DMS53 treated with DMSO at 0.1 percent for 48 hours (cell line): ENCODE results near the gene ADAMTSL4.

ENCODE experiments used
- DNase-seq: peaks from one replicate; lab custom pipeline; 2025; ENCODE audit not compliant: unreplicated experiment; lab: John Stamatoyannopoulos, UW

ADAMTSL4 gene

GRCh38 chr1:150532860-150533259 lies 16.3 kb upstream of the ADAMTSL4 start:
- no peak for DNase-seq

- DNase-seq: no peak
These were observed 15.2 kb upstream of the ADAMTSL4 start for GRCh38 chr1:150534002-150534401.

DNA sequence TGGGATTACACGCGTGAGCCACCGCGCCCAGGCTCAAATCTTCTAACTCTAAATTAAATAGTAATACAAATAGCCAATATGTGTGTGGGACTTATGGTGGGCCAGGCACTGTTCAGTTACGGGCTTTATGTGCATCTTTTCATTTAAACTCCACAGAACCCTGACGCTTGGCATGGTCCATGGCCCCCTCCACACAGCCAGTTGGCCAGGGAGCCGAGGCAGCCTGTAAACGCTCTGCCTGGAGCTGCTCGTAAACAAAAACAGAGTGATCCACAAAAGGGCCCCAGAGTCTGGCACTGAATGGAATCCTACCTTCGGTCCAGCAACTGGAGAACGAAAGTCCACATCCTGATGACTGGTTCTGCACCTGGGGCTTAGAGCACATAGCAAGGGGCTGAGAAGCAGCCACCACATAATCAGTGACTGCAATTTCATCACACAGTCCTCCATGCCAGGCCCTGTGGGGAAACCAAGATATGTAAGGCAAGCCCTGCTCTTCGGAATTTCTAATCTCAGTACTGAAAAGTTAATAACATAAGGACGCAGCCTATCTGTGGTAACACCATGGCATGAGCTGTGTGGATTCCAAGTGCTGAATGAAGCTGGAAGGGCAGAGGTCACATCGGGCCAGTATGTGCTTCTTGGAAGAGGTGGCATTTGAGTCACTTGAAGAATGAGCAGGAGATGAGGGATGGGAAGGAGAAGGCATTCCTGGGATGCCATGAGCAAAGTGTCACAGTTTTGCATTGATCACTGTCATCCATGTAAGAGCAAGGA lies 13.5 kb upstream of the ADAMTSL4 start:
- no peak for DNase-seq

GRCh38 chr1:150536836-150537731 lies 12.1 kb upstream of the ADAMTSL4 start:
- DNase-seq: no peak

DNA sequence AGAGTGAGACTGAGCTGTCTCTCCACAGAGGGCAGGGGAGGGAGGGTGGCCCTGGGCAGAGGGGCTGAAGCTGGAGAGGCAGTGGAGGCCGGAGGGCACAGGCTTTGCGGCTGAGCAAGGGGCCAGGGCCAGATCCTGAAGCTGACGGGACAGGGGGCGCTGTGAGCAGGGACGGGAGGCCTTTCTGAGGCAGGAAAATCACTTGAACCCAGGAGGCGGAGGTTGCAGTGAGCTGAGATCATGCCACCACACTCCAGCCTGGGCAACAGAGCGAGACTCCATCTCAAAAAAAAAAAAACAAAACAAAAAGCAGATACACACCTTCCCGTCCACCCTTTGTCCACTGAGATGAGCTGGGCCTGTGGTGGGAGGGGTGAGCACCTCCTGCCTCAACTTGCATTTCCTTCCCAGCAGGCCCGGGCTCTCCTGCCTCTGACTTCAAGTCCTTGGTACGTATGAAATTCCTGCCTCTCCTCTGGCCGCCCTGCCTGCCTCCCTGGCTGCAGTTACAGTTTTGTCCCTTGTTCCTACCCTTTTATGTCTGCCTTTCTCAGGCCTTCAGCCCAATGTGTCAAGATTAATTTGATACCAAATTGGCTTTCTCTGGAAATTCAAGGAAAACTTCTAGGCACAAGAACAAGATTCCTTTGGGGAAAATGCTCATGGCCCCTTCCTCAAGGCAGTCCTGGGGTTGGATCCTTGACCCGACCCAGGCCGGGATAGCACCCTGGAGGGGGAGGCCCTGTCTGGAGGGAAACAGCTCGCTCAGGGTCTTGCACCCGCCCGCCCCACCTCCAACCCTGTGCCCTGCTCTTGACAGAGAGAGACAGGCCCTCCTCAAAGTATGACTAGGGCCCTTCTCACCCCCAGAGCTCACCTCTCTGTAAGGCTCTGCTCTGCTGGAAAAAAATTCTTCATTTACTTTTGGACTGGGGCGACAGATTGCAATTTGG lies 11.2 kb upstream of the ADAMTSL4 start:
- DNase-seq: no peak

GRCh38 chr1:150543500-150544143 lies 5.6 kb upstream of the ADAMTSL4 start:
- no peak for DNase-seq

GRCh38 chr1:150544204-150544603 lies 5.0 kb upstream of the ADAMTSL4 start:
- DNase-seq: no peak

DNA sequence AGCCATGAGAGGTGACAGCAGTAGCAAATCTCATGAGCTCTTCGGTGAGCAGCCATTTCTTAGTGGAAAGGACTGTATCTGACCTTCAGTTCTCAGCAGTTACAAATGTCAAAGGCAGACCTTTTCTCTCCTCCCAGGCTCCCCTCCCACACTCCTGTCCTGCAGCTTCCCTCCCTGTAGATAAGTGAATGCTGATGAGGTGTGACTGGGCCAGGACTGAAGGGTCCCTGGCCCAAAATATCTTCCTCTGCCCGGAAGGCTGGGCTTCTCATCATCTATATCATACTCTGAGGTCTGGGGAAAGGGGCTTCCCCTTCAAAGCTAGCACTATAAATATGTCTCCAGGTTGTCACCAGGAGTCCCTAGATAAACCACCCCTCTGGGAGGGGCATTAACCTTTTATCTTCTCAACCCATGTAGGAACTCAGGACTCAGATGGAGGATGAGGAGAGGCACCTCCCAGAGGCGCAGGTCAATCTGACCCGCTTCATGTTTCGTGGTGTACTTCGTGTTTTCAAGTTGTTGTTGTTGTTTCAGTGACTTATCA lies 3.6 kb upstream of the ADAMTSL4 start:
- DNase-seq: no peak

GRCh38 chr1:150546294-150546937 lies 2.8 kb upstream of the ADAMTSL4 start:
- no peak for DNase-seq

DNA sequence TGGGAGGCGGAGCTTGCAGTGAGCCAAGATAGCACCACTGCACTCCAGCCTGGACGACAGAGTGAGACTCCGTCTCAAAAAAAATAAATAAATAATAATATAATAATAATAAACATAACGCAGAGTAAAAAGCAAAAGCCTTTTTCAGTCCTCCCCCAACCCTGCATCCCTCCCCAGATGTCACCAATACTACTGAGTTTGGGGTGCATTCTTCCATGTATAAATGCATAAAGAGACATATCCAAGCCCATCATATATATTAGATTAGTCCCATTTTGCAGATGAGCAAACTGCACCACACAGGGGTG lies 930 bp upstream of the ADAMTSL4 start:
- no peak for DNase-seq

GRCh38 chr1:150549496-150550221 lies 451 bp downstream of the ADAMTSL4 start:
- no peak for DNase-seq

DNA sequence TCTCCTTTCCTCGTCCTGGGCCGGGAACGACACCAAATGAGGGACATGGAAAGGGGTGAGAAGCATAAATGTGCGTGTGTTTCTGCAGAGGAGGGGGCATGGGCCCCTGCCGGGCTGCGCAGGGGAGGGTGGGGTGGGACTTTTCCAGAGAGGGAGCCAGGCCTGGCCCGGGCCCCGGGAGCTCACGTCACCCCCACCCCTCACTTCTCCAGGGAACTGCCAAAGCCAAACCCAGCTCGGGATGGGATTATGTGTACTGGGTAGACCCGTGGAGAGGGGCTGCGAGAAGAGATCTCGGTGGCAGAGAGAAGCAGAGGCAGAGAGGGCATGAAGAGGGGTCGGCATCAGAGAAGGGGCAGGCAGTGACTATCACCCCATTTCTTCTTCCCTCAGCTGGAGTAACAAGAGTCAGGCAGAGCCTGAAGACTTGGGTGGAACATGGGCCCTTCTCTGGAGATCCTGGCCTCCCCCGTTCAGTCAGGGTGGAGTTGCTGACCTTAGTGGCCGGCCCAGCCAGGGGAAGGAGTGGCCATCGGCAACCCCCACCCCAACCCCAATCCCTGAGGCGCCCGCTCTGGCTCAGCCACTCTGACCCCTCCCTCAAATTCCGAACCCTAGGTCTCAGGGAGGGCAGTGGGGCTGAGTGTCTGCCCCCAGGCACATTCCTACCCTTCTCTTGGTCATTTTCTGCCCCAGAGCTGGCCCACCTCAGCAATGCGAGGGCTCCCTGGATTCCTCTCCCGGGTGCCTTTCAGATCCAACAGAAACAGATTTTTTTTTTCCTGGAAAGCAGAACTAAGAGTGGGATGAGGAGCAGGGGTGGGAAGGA lies 1.2 kb downstream of the ADAMTSL4 start:
- no peak for DNase-seq

- DNase-seq: no peak
These were observed 2.0 kb downstream of the ADAMTSL4 start for GRCh38 chr1:150551051-150551783.

- DNase-seq: no peak
These were observed 2.5 kb downstream of the ADAMTSL4 start for GRCh38 chr1:150551784-150552127.

- DNase-seq: no peak
These were observed 3.1 kb downstream of the ADAMTSL4 start for GRCh38 chr1:150552128-150552910.

GRCh38 chr1:150552911-150553289 lies 3.7 kb downstream of the ADAMTSL4 start:
- DNase-seq: no peak
